Lower leg skin (tissue), 4 donors: ENCODE data around the gene KCNJ6. TPM values are rescaled to one million over a fixed set of nuclear protein-coding genes. Genes with fewer than 3 reads are reported as not detected.

Experiments used
- DNase-seq, 2 donors: peaks; one replicate each; pipeline ENCODE4 v3.0.0-alpha.2; 2019; ENCODE audit warnings: low spot score in 2 of 2
- H3K4me3 ChIP-seq: fragments of 200-600 bp; sonication (generic); 2 replicates; pipeline ENCODE4 v1.5.1; 2017; ENCODE audit warnings: mild to moderate bottlenecking, low read depth; ENCODE audit not compliant: poor library complexity, severe bottlenecking
- POLR2A ChIP-seq, 2 donors: fragments of 450-650 bp; IDR thresholded peaks; one replicate each; pipeline ENCODE4 v1.6.1; 2016 to 2017; ENCODE audit warnings: antibody characterized with exemption in 2 of 2, mild to moderate bottlenecking in 1 of 2, moderate library complexity in 1 of 2
- WGBS, 2 donors: methylation state at CpG; one replicate each; pipeline ENCODE4 v1.1.5; 2018; 5-methylcytosine and 5-hydroxymethylcytosine counted together
- intact Hi-C: fragments of 100-400 bp; cut with DNase I; formaldehyde crosslinking; loops from one replicate; pipeline ENCODE4 v1.15.0; 2023; ENCODE audit warnings: low total_unique reads
- total RNA-seq, 4 donors: library from RNA; depleted of rRNA; stranded (reverse); fragments of >200 nt; gene quantifications; one replicate each; pipeline ENCODE4 v1.1.0, GENCODE V29; 2016
- TF ChIP-seq, protein P1 (sequence below), 3 donors: fragments of 450-650 bp; IDR thresholded peaks; one replicate each; pipeline ENCODE4 v1.5.1; 2016; ENCODE audit warnings: antibody characterized with exemption in 3 of 3, mild to moderate bottlenecking in 3 of 3, moderate library complexity in 2 of 3

KCNJ6 gene
- total RNA-seq, 4 donors from 2014 or later: 0.04 TPM; not detected in 3

DNA sequence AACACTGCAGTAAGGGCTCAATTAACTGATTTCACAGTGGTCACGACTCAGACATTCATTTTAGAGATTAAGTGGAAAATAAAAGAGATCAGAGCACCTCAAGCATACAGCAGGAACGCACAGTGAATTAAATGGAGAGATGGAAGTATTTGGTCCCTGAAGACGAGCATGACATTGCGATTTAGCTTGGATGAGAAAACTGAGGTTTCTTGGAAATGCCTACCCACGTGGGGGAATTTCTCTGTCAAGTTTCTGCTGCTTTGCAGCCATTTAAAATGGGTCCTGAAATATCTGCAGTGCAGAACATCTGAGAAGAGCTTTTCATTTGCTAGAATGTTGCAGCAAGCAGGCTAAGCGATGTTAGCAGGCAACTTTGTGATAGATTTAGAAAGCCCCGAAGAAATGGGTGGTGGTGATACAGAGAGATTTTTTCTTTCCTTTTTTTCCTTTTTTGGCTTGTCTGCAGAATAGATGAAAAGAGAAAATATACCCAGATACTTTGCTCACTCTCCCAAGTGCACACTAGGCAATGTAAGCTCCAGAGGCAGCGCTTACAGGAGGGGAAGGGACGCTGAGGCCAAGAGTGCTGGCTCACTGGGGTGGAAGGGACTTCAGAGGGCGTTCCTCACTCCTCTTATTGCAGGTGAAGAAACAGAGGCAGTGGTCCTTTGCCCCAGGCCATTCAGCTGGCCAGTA is 258.0 kb downstream of the KCNJ6 start:
- H3K4me3 ChIP-seq: no peak overlapping the region
- no peak for DNase-seq
- TF ChIP-seq, protein P1, sequence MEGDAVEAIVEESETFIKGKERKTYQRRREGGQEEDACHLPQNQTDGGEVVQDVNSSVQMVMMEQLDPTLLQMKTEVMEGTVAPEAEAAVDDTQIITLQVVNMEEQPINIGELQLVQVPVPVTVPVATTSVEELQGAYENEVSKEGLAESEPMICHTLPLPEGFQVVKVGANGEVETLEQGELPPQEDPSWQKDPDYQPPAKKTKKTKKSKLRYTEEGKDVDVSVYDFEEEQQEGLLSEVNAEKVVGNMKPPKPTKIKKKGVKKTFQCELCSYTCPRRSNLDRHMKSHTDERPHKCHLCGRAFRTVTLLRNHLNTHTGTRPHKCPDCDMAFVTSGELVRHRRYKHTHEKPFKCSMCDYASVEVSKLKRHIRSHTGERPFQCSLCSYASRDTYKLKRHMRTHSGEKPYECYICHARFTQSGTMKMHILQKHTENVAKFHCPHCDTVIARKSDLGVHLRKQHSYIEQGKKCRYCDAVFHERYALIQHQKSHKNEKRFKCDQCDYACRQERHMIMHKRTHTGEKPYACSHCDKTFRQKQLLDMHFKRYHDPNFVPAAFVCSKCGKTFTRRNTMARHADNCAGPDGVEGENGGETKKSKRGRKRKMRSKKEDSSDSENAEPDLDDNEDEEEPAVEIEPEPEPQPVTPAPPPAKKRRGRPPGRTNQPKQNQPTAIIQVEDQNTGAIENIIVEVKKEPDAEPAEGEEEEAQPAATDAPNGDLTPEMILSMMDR (IDR thresholded peaks at IDR 0.05): no peak
- no peak for TF ChIP-seq POLR2A (IDR thresholded peaks at IDR 0.05)
- WGBS, 2 donors: 40 to 45% methylated on average over 10 of the region's 10 CpGs
- intact Hi-C loops: no loop called here

DNA sequence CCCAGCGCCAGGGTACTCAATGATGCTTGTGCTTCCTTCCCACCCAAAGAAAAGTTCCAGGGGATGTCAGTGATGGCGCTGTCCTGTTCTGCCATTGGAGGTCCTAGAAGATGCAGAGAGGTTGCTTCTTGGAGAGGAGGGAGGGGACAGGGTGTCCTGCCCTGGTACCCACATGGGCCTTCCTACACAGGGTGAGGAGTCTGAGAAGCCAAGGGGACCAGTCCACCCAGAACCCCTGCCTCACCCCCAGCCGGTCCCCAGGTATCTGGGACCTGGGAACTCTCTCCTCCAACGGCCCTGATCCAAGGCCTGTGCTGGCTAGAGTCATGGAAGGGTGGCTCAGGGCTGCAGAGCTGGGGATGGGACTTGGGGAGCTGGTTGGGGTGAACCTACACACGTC is 259.4 kb downstream of the KCNJ6 start:
- no peak for DNase-seq

DNA sequence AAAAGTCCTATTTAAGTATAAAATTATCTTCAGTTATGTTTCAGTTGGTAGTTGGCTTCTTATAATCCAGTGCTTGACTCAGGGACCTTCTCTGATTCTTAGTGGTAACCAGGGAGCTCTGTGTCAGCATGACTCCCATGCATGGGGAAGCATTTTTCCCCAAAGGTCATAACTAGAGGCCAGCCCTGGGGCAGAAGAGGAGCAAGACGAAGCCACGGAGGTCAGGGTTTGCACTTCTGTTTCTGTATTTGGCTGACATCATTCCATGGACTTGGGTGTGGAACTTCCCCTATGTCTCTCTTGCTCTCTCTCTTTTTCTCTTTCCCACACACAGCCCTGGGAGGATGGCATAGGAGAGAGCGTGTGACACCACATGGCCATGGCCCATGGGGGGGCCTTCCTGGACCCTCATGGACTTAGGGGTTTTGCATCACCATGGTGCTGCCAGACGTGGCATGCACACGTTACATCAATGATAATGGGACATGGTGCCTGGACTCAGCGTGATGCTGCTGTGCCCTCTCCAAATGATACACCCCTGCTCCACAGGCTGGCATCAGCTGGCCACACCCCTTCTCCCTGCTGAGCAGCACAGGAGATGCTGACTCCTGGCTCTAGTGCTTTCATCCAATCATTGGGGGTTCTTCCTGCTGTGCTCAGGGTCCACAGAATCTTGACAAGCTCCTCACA is 260.5 kb downstream of the KCNJ6 start:
- no peak overlapping the region for H3K4me3 ChIP-seq
- no peak for DNase-seq
- TF ChIP-seq, protein P1 (IDR thresholded peaks at IDR 0.05): no peak
- no peak for TF ChIP-seq POLR2A (IDR thresholded peaks at IDR 0.05)
- intact Hi-C loops: no loop called here
- 88 to 91% methylated on average over 6 of the region's 6 CpGs for WGBS, 2 donors

More for the DNA sequence above, 259.4 kb downstream of the KCNJ6 start:
- 86 to 92% methylated on average over 5 of the region's 5 CpGs for WGBS, 2 donors
- intact Hi-C loops: no loop called here
- TF ChIP-seq, protein P1 (IDR thresholded peaks at IDR 0.05): no peak
- no peak for TF ChIP-seq POLR2A (IDR thresholded peaks at IDR 0.05)
- no peak overlapping the region for H3K4me3 ChIP-seq

DNA sequence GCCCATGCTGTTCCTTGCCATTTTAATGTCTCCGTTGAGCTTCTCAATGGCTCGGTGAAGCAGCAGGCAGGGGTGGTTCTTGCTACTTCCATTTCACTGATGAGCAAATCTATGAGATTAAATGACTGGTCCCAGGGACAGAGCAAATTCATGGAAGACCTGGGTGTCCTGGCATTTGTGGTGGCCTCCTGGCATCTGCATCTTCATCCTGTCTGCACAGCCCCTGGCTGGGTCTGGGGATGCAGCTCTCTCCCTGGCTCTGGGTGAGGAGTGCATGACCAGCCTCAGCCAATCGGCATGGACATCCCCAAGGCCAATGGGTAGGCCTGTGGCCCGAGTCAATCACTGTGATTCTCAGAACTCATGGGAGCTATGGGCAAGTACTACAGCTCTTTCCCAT is 261.7 kb downstream of the KCNJ6 start:
- TF ChIP-seq, protein P1 (IDR thresholded peaks at IDR 0.05): no peak
- TF ChIP-seq POLR2A (IDR thresholded peaks at IDR 0.05): no peak
- no peak for DNase-seq
- WGBS, 2 donors: 95 to 97% methylated on average over 4 of the region's 4 CpGs
- no peak overlapping the region for H3K4me3 ChIP-seq
- intact Hi-C loops: no loop called here

DNA sequence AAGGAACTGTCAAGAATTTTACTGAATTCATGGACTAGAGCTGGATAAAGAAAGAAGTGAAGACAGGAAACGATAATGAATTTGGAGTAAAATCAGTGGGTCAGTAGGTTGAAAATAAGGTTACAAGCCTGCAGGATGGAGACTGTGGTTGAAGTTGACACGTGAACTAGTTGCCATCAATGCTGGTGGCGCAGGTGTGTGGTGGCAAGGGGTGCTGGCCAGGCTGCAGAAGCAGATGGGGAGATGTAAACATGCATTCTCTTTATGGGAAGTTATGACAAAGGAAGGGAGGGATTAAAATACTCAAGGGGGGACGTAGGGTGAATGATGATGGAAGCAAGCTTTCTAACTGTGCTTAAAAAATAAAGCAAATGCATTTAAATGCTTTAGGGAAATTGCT is 263.1 kb downstream of the KCNJ6 start:
- 82 to 83% methylated on average over 4 of the region's 4 CpGs for WGBS, 2 donors
- intact Hi-C loops: no loop called here
- TF ChIP-seq, protein P1 (IDR thresholded peaks at IDR 0.05): no peak
- TF ChIP-seq POLR2A (IDR thresholded peaks at IDR 0.05): no peak
- H3K4me3 ChIP-seq: no peak overlapping the region
- no peak for DNase-seq
